ENCODE measurements around the gene ETHE1.
"Not testable (repeated sequence)": the region's sequence is repeated elsewhere in the genome, so short reads cannot be mapped to it uniquely, and the experiment has no call there.

- TF ChIP-seq POLR2A (IDR thresholded peaks at IDR 0.05; ENCODE audit: low read depth); POLR2AphosphoS5 (IDR thresholded peaks at IDR 0.05): not testable (repeated sequence)
Observed at GRCh38 chr19:43523696-43524095, 3.3 kb downstream of the ETHE1 start.
